ENCODE results near the gene MEG3. TPM values are rescaled to one million over a fixed set of nuclear protein-coding genes. Genes with fewer than 3 reads are reported as not detected.

MEG3 gene
- total and polyA plus RNA-seq, 2 of the 4 experiments (the other 2 are of a cell fraction): 31.5 to 556 TPM

DNA sequence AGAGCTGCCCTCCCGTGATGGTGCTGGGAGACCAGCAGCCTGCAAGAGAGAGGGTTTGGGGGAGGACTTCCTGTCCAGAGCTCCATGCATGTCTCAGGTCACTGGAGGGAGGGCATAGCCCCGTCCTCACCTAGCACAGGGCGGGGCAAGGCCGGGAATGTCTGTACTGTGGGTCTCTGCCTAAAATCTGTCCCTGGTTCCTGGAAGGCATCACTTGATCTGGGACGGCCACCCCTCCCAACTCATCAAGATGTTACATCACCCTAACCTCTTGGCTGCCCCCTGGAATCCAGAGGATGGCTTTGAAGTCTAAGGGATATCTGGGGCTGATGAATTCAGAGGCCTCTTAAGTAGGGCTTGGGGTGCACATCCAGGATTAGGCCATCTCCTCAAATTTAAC, 37.0 kb upstream of the MEG3 start:
- Histone ChIP-seq H4K20me1 (ENCODE audit: insufficient read depth, low read length) (no peaks in the 10 kb centered on the region), H4K8ac (ENCODE audit: low read depth in 2 of 2, low read length in 2 of 2) (no peak overlapping the region), H3K4me3 (ENCODE audit: insufficient read depth, low read depth, low read length) (no peak overlapping the region), H3K79me1 (ENCODE audit: low read depth in 1 of 2, low read length in 2 of 2) (no peaks in the 10 kb centered on the region), H3K36me3 (ENCODE audit: control insufficient read depth, insufficient read depth, low read length) (no peaks in the 10 kb centered on the region), H4K91ac (ENCODE audit: insufficient read depth, low read depth, low read length) (no peak overlapping the region), H2BK120ac (ENCODE audit: low read depth, low read length) (no peak overlapping the region), H3K27ac (ENCODE audit: insufficient read depth, low read length) (no peak overlapping the region), H3K9me1 (ENCODE audit: insufficient read depth, low read length) (no peaks in the 10 kb centered on the region), H2BK20ac (ENCODE audit: low read depth, low read length) (no peak overlapping the region), H2BK15ac (ENCODE audit: low read depth, low read length) (no peak overlapping the region), H3K4me1 (ENCODE audit: control insufficient read depth, insufficient read depth, low read length) (no peaks in the 10 kb centered on the region), H3K4ac (ENCODE audit: low read depth, low read length) (no peak overlapping the region), H2AK5ac (ENCODE audit: low read depth, low read length) (no peak overlapping the region), H3K23ac (ENCODE audit: low read depth, low read length) (no peak overlapping the region), H3K56ac (ENCODE audit: extremely low read depth, insufficient read depth, low read length) (no peak overlapping the region), H2AK9ac (replicated peaks; ENCODE audit: low read depth, low read length, poor library complexity) (no peak overlapping the region), H2BK5ac (ENCODE audit: low read depth, low read length, poor library complexity, severe bottlenecking) (no peak overlapping the region), H3K14ac (replicated peaks; ENCODE audit: low read depth, low read length) (no peak overlapping the region), H3K18ac (ENCODE audit: low read depth, low read length) (no peak overlapping the region), H4K5ac (ENCODE audit: low read depth, low read length) (no peak overlapping the region), H3K9ac (ENCODE audit: low read depth, low read length) (no peak overlapping the region), H2AFZ (replicated peaks; ENCODE audit: low read length, poor library complexity) (peak overlapping the region; percentile 65), H3K27me3 (ENCODE audit: control insufficient read depth, insufficient read depth, low read length) (peaks cover 49% of the 10 kb centered on the region), H3K4me2 (ENCODE audit: low read depth, low read length) (no peak overlapping the region), H3K9me3 (ENCODE audit: control insufficient read depth, insufficient read depth, low read length) (no peaks in the 10 kb centered on the region)
- ChIA-PET POLR2A (ENCODE audit: unreplicated experiment) (no interaction called here), CTCF (interaction anchor here (1.1 kb wide), 1 partner anchor 406 kb away, joined by 3 read pairs; no protein-coding TSS in a partner anchor)
- no peak for DNase-seq
- intact Hi-C loops (cut with micrococcal nuclease) (no loop called here), in situ Hi-C loops (cut with MboI; ENCODE audit: low sequenced_read_pairs) (no loop called here), dilution Hi-C loops (cut with HindIII; ENCODE audit: low sequenced_read_pairs, unreplicated experiment) (no loop called here)
- TF ChIP-seq POLR2A (IDR thresholded peaks at IDR 0.05; ENCODE audit: low read depth, low read length): no peak
- TF ChIP-seq, protein P1, sequence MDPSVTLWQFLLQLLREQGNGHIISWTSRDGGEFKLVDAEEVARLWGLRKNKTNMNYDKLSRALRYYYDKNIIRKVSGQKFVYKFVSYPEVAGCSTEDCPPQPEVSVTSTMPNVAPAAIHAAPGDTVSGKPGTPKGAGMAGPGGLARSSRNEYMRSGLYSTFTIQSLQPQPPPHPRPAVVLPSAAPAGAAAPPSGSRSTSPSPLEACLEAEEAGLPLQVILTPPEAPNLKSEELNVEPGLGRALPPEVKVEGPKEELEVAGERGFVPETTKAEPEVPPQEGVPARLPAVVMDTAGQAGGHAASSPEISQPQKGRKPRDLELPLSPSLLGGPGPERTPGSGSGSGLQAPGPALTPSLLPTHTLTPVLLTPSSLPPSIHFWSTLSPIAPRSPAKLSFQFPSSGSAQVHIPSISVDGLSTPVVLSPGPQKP (IDR thresholded peaks at IDR 0.05; ENCODE audit: borderline replicate concordance, low read depth, low read length): no peak
- no peak for TF ChIP-seq MXI1 (IDR thresholded peaks at IDR 0.05; ENCODE audit: borderline replicate concordance, low read depth, low read length)
- no peak for TF ChIP-seq NFE2L2 (IDR thresholded peaks at IDR 0.05; ENCODE audit: low read depth, low read length)
- no peak for TF ChIP-seq CEBPB (IDR thresholded peaks at IDR 0.05; ENCODE audit: low read depth, low read length)
- no peak for TF ChIP-seq MAFK (IDR thresholded peaks at IDR 0.05; ENCODE audit: low read depth, low read length)
- TF ChIP-seq USF2 (IDR thresholded peaks at IDR 0.05; ENCODE audit: low read depth, low read length): no peak
- TF ChIP-seq, protein P2, sequence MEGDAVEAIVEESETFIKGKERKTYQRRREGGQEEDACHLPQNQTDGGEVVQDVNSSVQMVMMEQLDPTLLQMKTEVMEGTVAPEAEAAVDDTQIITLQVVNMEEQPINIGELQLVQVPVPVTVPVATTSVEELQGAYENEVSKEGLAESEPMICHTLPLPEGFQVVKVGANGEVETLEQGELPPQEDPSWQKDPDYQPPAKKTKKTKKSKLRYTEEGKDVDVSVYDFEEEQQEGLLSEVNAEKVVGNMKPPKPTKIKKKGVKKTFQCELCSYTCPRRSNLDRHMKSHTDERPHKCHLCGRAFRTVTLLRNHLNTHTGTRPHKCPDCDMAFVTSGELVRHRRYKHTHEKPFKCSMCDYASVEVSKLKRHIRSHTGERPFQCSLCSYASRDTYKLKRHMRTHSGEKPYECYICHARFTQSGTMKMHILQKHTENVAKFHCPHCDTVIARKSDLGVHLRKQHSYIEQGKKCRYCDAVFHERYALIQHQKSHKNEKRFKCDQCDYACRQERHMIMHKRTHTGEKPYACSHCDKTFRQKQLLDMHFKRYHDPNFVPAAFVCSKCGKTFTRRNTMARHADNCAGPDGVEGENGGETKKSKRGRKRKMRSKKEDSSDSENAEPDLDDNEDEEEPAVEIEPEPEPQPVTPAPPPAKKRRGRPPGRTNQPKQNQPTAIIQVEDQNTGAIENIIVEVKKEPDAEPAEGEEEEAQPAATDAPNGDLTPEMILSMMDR (conservative IDR thresholded peaks at IDR 0.05; ENCODE audit: low read depth, low read length): no peak
- no peak for TF ChIP-seq BHLHE40 (IDR thresholded peaks at IDR 0.05; ENCODE audit: low read depth, low read length)
- TF ChIP-seq RCOR1 (IDR thresholded peaks at IDR 0.05; ENCODE audit: insufficient replicate concordance, low read length): no peak
- no peak for TF ChIP-seq RFX5 (IDR thresholded peaks at IDR 0.05; ENCODE audit: low read depth, low read length)
- TF ChIP-seq CHD1 (IDR thresholded peaks at IDR 0.05; ENCODE audit: low read depth, low read length): no peak
- no peak for TF ChIP-seq SMC3 (IDR thresholded peaks at IDR 0.05; ENCODE audit: low read depth, low read length)
- TF ChIP-seq RAD21 (IDR thresholded peaks at IDR 0.05; ENCODE audit: low read length): no peak
- no TSS peak for BruUV-seq (replicated peaks)
- WGBS, 2 experiments (ENCODE audit: extremely low coverage in 2 of 2, insufficient read length in 1 of 2): no CpG with 5 or more reads among the region's 5 CpGs
- ATAC-seq (ENCODE audit: low read depth): no peak
